GM12878 (cell line): ENCODE results near the gene ANKRD11.

Source experiments
- BMI1 ChIP-seq: fragments of 450-650 bp; IDR thresholded peaks from 2 replicates; pipeline ENCODE4 v1.6.1; 2016; ENCODE audit warnings: mild to moderate bottlenecking, moderate library complexity, borderline replicate concordance
- CTCF ChIP-seq, 3 experiments: IDR thresholded peaks in 2 of 3; conservative IDR thresholded peaks in 1 of 3; 2 replicates each; pipeline ENCODE4 v1.5.1; 2011; ENCODE audit warnings: low read depth in 3 of 3, low read length in 3 of 3, mild to moderate bottlenecking in 3 of 3, control low read depth in 2 of 3, moderate library complexity in 2 of 3, inconsistent platforms in 1 of 3, mixed read lengths in 1 of 3; ENCODE audit not compliant: control insufficient read depth in 2 of 3, insufficient read depth in 1 of 3; ENCODE audit errors: extremely low read depth in 1 of 3
- EP300 ChIP-seq, 2 experiments: fragments of 150-350 bp in 1 of 2; IDR thresholded peaks; 2 replicates each; pipeline ENCODE4 v1.6.1; 2011 to 2012; ENCODE audit warnings: low read depth in 2 of 2, low read length in 2 of 2, borderline replicate concordance in 1 of 2, improper control_type of control experiment in 1 of 2, inconsistent platforms in 1 of 2; ENCODE audit not compliant: control insufficient read depth in 1 of 2
- ESRRA ChIP-seq: IDR thresholded peaks from 2 replicates; pipeline ENCODE4 v1.6.1; 2012; ENCODE audit warnings: mild to moderate bottlenecking, low read length, improper control_type of control experiment
- EZH2 ChIP-seq: IDR thresholded peaks from 2 replicates; pipeline ENCODE4 v1.6.1; 2012; ENCODE audit warnings: low read depth, mild to moderate bottlenecking, control low read depth, inconsistent platforms, low read length, borderline replicate concordance; ENCODE audit not compliant: control insufficient read depth
- FOXM1 ChIP-seq: IDR thresholded peaks from 2 replicates; pipeline ENCODE4 v1.6.1; 2012; ENCODE audit warnings: low read depth, mild to moderate bottlenecking, inconsistent platforms, low read length, moderate library complexity
- JUNB ChIP-seq: IDR thresholded peaks from 2 replicates; pipeline ENCODE4 v1.6.1; 2016; ENCODE audit warnings: antibody characterized with exemption, mild to moderate bottlenecking
- MAX ChIP-seq: IDR thresholded peaks from 2 replicates; pipeline ENCODE4 v1.6.1; 2012; ENCODE audit warnings: low read depth, low read length, improper control_type of control experiment
- PKNOX1 ChIP-seq: fragments of 450-650 bp; IDR thresholded peaks from 2 replicates; pipeline ENCODE4 v1.6.1; 2016; ENCODE audit warnings: mild to moderate bottlenecking
- RFX5 ChIP-seq: IDR thresholded peaks from 2 replicates; pipeline ENCODE4 v1.6.1; 2011; ENCODE audit warnings: low read depth, low read length, improper control_type of control experiment
- SIN3A ChIP-seq: IDR thresholded peaks from 2 replicates; pipeline ENCODE4 v1.6.1; 2012; ENCODE audit warnings: low read depth, low read length, improper control_type of control experiment
- TBL1XR1 ChIP-seq: IDR thresholded peaks from 2 replicates; pipeline ENCODE4 v1.6.1; 2012; ENCODE audit warnings: low read depth, low read length, improper control_type of control experiment
- ZNF274 ChIP-seq: IDR thresholded peaks from one replicate; pipeline ENCODE4 v1.8.0; 2011; ENCODE audit not compliant: insufficient read length, insufficient read depth
- TF ChIP-seq, protein P1 (sequence below): IDR thresholded peaks from 2 replicates; pipeline ENCODE4 v1.6.1; 2011; ENCODE audit warnings: low read depth, mild to moderate bottlenecking, low read length, moderate library complexity, borderline replicate concordance; ENCODE audit errors: extremely low read depth

DNA sequence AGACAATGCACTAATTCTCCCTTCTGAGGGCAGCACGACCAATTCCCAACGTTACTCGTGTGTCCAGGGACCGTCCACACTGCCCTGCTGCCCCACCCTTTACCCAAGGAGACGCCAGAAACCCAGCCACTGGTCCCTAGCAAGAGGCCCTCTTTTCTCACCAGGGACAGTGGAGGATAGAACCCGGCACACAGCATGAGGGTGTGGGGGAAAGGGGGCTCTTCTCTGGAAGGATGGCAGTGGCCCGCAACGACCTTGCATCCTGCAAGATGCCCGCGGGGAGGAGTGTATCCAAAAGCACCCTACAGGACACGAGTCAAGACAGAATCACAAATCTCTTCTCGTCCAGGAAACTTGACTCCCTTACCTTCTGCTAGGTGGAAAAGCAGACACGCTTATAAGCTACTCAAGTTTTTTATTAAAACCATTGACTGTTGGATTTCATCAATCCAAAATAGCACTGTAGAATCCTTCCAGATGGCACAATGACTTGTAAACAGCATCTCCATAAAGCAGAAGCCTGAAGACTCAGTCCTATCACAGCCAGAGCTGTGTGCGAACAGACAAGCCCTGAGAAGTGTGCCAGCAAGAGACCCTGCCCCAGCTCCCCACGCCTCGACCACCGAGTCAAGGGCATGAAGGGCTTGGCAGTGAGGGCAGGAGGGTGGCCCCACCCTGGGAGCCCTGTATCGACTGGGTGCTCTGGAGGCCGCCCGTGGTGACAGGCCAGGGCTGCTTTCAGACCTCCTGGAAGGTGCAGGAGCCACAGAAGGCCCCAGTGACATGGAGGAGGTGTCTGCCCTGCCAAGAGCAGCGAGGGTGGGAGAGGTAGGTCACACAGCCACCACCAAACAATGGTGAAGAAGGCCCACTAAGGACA lies 103.8 kb downstream of the ANKRD11 start:
- TF ChIP-seq, protein P1, sequence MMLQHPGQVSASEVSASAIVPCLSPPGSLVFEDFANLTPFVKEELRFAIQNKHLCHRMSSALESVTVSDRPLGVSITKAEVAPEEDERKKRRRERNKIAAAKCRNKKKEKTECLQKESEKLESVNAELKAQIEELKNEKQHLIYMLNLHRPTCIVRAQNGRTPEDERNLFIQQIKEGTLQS = no peak
- TF ChIP-seq EP300 (IDR thresholded peaks at IDR 0.05; ENCODE audit: borderline replicate concordance in 1 of 2, control insufficient read depth in 1 of 2, low read depth in 2 of 2, low read length in 2 of 2) (no peak), RFX5 (no peak), ZNF274 (no peak), JUNB (no peak), CTCF (IDR thresholded peaks at IDR 0.05 in 2 of 3, conservative IDR thresholded peaks at IDR 0.05 in 1 of 3; ENCODE audit: control insufficient read depth in 2 of 3, extremely low read depth in 1 of 3, insufficient read depth in 1 of 3, low read depth in 3 of 3, low read length in 3 of 3) (no peak), SIN3A (no peak), EZH2 (no peak), PKNOX1 (no peak), TBL1XR1 (no peak), FOXM1 (no peak), ESRRA (no peak), MAX (no peak), BMI1 (no peak)
